ENCODE results near the gene RPL35. TPM values are rescaled to one million over a fixed set of nuclear protein-coding genes. Genes with fewer than 3 reads are reported as not detected.

RPL35 gene
- 1,099 TPM for polyA plus RNA-seq (2013, experiment 1 of 2; ENCODE audit: insufficient read length)
- 707 TPM for polyA plus RNA-seq (2013, experiment 2 of 2; ENCODE audit: insufficient read length)

DNA sequence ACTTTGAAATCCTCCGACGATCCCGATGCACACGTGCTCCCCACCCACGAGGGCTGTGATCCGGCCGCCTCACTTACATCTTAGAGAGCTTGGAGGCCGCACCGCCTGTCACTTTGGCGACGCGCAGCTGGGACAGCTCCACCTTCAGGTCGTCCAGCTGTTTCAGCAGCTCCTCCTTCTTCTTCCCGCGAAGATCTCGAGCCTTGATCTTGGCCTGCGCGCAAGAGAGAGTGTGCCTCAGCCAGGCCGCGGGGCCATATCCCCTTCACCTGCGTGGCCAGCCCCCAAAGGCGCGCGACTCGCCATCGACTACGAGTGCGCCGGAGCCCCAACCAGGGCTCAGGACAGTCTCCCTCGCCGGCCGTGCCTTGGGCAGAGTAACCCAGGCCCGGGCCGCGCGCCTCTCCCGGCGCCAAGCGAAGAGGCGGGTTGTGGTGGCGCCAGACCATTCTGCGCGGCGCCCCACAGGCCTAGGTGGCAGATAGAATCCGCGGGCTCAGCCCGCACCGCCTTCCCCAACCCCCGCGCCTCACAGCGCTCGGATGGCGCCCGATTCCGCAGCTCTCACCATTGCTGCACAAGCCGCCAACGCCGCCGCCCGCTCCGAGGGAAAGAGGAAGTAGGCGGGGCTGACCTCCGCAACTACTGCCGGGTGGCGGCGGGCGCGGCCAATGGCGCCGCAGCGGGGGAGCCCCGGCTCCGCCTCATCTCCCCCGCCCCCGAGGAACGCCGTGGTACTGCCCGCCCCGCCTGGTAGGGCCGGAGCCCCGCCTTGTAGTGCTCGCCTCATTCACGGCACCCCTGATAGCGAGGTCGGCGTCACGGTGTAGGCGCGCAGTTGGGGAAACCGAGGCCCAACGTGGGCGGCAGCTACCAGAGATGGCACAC lies at the start of gene RPL35, which contains the start of gene ARPC5L:
Gene RPL35, minus strand, starts transcription at position 616 of the 888 bp plus-strand sequence. Its CDS starts 45 bp downstream, at position 571.
Gene ARPC5L, plus strand, starts transcription at position 789 of the 888 bp plus-strand sequence. CDS start 7,161 bp downstream, outside the sequence.
- peak; percentile 93 for DNase-seq

- no peak for DNase-seq
Measured at GRCh38 chr9:124908098-124908497, 46.3 kb upstream of the RPL35 start.

DNA sequence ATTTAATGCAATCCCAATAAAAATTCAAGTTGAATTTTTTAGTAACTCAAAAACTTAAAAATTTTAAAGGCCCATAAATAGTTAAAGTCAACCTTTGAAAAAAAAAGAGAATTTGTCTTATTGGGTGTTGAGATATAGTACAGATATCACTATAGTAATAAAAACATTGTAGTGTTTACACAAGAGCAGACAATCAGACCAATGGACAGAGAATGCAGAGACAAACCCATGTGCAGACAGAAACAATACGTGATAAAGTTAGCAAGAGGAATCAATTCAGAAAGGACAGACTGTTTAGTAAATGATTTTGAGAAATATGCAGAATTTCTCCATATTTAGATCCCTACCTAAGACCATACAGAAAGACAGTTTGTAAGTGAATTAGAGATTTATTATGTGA lies 45.2 kb upstream of the RPL35 start:
- no peak for DNase-seq

- no peak for DNase-seq
Measured at GRCh38 chr9:124899845-124900244, 38.1 kb upstream of the RPL35 start.

DNA sequence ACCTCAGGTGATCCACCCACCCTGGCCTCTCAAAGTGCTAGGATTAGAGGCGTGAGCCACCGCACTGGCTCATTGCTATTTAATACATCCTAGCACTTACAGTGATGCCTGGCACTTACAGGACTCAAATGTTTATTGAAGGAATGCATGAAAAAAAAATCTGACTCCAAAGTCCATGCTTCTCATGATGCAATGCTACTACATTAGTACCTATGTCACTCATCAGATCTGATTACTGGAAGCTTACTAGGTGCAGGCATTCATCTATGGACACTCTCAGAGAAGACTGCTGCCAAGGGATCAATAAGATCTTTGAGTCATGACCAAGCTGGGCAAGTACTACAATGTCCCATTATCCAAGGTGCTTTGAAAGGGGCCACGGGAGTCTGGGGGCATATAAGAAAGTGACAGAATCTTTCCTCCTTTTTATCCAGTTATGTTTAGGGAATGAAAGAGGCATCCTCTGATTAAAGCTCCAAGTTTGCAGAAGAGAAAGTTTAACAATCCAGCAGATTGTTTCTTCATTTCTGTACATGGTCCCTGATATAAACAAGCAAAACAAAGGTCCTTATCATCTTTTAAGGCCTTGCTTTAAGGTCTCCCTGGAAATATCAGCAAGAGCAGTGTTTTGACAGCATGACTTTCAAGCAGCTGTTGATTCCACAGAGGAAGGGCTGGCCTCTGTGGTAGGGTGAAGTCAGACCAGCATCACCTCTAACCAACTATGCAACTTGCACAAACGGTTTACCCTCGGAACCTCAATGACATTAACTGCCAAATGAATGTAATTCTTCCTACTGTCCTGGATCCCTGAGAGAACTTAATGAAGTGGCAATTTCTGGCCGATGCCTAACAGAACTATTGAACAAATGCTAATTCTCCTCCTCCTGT lies 36.1 kb upstream of the RPL35 start:
- no peak for DNase-seq

DNA sequence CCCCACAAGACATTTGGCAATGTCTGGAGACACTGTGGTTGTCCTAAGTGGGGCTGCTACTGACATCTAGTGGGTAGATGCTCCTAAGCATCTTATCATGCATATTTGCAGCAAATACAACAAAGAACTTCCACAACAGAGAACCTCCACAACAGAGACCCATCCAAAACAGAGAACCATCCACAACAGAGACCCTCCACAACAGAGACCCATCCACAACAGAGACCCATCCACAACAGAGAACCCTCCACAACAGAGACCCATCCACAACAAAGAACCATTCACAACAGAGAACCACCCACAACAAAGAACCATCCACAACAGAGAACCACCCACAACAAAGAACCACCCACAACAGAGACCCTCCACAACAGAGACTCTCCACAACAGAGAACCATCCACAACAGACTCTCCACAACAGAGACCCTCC lies 33.0 kb upstream of the RPL35 start:
- peak; percentile 36 for DNase-seq

GRCh38 chr9:124894035-124894740 lies 32.4 kb upstream of the RPL35 start:
- no peak for DNase-seq

- DNase-seq: no peak
Measured at GRCh38 chr9:124890179-124890578, 28.4 kb upstream of the RPL35 start.

DNA sequence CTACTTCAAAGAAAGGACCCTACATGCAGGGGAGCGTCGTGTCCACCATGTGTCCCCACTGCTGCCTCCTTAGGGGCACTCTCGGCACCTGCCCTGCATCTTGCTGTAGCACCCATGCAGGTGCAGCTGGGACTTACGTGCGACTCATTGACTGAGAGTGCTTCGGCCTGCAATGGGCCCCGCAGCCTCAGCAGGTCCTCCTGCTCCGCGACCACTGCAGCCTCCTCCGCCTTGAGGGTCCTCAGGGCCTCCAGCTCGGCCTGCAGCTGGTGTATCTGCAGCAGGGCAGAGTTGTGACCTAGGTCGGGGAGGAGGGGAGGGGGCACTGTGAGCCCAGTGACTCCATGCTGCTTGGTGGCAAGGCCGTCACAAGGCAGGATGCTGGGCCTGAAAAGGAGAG lies 27.2 kb upstream of the RPL35 start:
- DNase-seq: no peak

DNA sequence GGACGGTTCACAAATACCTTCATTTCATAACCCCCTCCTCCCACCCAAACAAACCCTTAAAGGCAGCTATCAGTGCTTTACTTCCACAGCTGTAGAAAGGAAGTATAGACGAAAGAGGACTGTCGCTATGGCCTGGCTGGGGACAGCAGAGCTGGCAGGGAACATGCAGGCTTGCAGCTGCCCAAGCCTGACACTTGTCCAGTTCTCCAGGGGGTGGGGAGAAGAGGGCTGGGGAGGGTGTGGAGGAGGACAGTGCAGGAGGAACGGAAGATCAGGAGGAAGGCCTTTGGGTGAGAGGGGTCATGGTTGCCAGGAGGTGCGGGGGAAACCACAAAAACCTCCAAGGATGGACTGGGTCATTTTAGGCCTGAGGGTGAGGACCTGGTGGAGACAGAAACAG lies 26.1 kb upstream of the RPL35 start:
- no peak for DNase-seq

GRCh38 chr9:124886866-124887492 lies 25.2 kb upstream of the RPL35 start:
- no peak for DNase-seq

- no peak for DNase-seq
Measured at GRCh38 chr9:124886461-124886860, 24.7 kb upstream of the RPL35 start.

DNA sequence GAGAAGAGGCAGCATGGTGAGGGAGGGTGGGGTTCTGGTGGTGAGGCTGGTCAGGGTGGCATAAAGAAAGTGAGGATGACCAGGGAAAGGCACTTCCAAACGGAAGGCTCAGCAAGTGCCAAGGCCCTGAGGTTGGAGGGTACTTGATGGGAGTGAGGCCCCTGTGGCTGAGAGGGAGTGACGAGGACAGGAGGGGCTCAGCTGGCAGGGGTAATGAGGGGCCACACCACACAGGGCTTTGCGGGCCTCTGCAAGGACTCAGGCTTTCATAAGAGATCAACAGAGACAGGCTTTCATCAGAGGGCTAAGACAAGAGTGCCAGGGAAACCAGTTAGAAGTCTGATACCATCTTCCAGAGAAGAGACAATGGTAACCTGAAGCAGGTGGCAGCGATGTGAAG lies 23.8 kb upstream of the RPL35 start:
- no peak for DNase-seq

DNA sequence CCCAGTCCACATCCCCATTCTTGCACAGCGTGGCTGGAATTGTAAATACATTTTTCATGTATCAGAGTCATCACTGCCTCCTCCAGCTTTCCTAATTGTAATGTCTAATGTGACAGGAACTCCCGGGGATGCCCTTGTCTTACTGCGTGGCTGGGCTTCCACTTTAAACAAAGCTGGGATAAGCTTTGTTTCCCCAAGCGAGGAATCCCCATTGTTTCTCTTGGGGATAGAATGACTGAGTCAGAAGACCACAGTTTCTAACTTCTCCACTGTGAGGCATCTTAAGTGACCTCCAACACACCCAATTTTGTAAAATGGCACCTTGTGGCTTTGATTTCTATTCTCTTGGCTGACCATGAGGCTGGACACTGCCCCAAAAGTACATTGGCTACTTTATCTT lies 22.6 kb upstream of the RPL35 start:
- peak; percentile 78 for DNase-seq

- no peak for DNase-seq
Measured at GRCh38 chr9:124882231-124882630, 20.5 kb upstream of the RPL35 start.

DNA sequence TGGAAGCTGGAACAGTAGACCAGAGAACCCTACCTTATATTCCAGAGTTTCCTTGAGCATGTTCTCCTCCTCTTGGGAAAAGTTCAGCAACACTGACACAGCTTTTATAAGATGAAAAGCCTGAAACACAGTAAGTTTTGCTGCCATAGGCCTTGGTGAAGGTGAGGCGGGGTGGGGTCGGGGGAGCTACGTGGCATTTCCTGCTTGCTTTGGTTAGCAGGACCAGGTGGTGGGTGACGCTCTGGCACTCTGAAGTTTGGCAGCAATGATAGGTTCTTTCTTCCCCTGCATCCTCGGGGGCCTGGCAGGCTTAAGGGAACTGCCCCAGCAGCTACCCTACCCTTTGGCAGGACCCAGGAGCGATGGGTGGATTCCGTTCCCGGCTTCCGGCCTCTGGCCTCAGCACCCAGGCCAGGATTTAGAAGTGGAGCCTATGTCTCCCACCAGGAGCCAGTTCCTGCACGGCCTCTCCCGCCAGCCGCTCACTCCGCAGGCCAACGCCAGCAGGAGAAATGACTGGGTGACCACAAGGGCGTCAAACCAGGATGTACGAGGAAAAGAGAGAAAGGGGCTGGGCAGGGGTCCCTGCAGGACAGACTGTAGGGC lies 19.5 kb upstream of the RPL35 start:
- no peak for DNase-seq

- no peak for DNase-seq
Measured at GRCh38 chr9:124880501-124880900, 18.7 kb upstream of the RPL35 start.

DNA sequence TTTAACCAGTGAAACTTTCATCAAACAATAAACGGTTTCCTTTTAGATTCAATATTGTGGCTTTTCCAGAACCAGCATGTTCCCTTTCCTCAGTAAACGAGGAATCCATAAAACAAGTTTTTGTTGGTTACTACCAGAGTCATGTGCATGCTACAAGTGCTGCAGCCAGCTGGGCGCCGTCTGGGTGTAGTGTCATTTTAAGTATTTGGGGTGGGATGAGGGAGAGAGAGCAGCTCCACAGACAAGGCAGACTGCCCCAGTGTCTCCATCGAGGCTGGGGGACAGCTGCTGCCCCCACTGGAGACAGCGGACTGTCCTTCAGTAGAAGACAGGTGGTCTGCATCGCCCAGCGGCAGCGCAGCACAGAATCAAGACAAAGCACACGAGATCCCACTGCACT lies 17.5 kb upstream of the RPL35 start:
- no peak for DNase-seq

GRCh38 chr9:124878518-124878917 lies 16.8 kb upstream of the RPL35 start:
- DNase-seq: no peak

- no peak for DNase-seq
Measured at GRCh38 chr9:124878021-124878420, 16.3 kb upstream of the RPL35 start.

DNA sequence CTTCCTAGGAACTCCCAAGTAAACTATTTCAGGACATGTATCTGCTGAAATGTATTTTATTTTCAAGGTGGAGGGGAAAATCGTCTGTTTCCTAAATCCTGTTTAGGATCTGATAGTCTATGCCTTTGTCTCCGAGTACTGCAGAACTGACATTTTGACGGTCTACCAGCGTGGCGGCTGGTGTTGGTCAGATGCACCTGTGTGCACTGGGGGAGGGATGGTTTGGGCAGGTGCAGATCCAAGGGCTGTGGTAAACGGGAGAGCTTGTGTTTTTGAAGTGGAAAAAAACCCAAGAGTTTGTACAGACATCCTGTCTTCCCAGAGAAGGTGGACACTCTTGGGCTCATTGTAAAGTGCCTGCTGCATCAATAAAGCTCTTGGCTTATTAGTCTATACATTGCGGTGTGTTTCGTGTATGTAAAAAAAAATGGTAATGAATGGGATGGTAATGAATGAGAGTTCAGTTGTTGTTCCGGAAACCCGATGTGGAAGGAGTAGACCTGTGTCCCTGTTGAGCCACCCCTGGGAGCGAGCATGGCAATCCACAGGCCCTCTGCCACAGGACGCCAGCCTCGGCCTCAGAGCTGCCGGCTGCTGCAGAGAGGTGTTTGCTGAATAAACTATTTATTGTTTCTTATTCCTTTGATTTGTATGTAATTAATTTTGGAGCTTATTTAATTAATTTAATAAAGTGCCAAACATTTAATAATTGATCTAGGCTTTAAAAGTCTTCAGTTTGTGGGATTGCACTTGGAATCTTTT lies 15.4 kb upstream of the RPL35 start:
- no peak for DNase-seq

All from fibroblast of skin of back (primary cell).